GM18868 (cell line): ENCODE results near the gene LGI2.
"Not testable (repeated sequence)": the region's sequence is repeated elsewhere in the genome, so short reads cannot be mapped to it uniquely, and the experiment has no call there.

ENCODE experiments used
- ATAC-seq: cut with Tn5 transposase; IDR thresholded peaks from one replicate; pipeline ENCODE4 v1.9.1; 2021; ENCODE audit warnings: mild to moderate bottlenecking, moderate library complexity; ENCODE audit not compliant: unreplicated experiment

The LGI2 gene

GRCh38 chr4:25050370-25051078, 19.8 kb upstream of the LGI2 start:
- no peak for ATAC-seq

- ATAC-seq = no peak
Measured at GRCh38 chr4:25043548-25043947, 12.8 kb upstream of the LGI2 start.

DNA sequence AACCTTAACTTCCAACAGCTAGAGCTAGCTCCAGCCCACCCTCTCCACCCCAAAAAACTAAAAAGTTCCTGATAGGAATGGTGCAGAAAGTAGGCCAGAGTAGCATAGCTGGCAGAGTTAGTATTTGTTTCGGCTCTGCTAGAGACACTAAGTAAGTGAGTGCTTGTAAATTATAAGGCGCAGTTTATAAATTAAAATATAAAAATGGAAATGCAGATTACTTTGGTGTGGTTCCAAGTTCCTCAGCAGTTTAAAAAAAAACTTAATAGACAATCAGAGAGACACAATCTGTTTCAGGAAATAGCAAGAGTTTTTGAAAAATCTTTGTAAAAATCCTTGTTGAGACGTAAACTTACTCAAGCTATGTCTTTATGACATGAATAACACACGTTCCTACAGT, 2.8 kb upstream of the LGI2 start:
- ATAC-seq = no peak

- no peak for ATAC-seq
Measured at GRCh38 chr4:25032126-25032525, 1.4 kb upstream of the LGI2 start.

- no peak for ATAC-seq
Measured at GRCh38 chr4:25031077-25031621, 403 bp upstream of the LGI2 start.

DNA sequence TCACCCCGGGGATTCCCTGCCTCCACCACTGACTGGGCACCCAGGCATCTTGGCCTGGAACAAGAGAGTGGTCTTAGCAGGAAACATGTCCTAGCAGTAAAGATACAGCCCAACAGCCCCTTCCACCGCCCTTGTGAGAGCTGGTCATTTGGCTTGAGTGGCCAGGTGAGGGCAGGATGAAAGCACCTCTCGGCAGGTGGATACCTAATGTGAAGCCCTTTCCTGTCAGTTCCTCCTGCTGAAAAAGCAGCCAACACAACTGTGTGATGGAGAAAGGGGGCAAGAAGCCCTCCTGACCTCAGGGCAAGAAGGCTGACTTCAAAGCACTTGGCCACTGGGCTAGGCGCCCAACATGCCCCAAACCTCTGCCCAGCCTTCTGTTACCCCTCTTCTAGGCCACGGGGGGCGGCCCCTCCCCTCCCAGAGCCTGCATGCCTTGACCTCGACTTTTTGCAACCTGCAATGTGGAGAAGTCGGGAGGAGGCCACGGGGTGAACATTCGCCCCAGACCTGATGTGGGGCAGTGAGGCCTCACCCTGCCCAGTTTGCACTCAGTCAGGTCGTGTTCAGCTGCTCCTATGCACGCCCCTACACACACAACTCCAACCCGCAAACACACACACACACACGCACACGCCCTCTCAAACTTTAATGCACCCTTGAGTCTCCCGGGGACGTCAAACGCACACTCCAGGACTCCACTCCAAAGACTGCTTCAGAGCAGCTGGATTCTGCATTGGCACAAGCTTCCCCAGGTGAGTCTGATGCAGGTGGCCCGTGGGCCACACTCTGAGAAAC, 1.1 kb downstream of the LGI2 start:
- no peak for ATAC-seq

DNA sequence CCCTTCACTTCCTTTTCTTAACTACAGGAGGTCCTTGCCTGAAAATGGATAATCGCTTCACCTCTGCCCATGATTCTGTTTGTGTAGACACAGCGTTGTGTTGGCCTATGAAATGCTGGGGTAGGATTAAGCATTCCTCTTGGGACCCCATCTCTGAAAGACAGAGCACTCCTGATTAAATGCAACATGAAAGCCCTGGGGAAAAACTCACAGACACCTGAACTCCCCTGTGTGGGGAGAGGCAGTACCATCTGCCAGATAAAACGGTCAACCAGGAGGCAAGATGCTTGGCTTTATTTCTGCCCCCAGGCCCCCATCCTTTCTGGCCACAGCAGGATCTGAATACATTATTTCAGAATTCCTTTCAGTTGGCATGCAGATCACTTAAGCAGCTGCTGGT, 1.9 kb downstream of the LGI2 start:
- no peak for ATAC-seq

DNA sequence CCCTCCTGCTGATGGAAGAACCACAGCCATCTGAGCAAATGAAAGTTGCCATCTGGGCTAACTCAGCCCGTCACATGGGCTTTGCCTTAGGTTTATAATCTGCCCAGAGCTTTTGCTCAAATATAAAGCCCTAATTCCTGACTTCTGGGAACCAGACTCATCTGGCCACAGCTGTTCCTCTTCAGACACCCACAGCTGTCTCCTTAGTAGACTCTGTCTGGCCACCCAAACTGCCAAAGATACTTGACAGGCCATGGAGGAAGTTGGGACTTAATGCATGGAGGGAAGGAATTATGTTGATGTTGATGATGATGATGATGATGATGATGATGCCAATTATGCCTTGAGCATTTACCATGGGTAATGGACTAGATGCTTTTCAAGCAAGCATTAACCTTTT, 8.0 kb downstream of the LGI2 start:
- no peak for ATAC-seq

- ATAC-seq = no peak
Measured at GRCh38 chr4:25021216-25021615, 9.5 kb downstream of the LGI2 start.

- ATAC-seq = no peak
Measured at GRCh38 chr4:25020236-25020635, 10.5 kb downstream of the LGI2 start.

GRCh38 chr4:25019501-25019900, 11.2 kb downstream of the LGI2 start:
- no peak for ATAC-seq

- no peak for ATAC-seq
Measured at GRCh38 chr4:25015012-25015411, 15.7 kb downstream of the LGI2 start.

GRCh38 chr4:25014662-25014983, 16.1 kb downstream of the LGI2 start:
- not testable (repeated sequence) for ATAC-seq

DNA sequence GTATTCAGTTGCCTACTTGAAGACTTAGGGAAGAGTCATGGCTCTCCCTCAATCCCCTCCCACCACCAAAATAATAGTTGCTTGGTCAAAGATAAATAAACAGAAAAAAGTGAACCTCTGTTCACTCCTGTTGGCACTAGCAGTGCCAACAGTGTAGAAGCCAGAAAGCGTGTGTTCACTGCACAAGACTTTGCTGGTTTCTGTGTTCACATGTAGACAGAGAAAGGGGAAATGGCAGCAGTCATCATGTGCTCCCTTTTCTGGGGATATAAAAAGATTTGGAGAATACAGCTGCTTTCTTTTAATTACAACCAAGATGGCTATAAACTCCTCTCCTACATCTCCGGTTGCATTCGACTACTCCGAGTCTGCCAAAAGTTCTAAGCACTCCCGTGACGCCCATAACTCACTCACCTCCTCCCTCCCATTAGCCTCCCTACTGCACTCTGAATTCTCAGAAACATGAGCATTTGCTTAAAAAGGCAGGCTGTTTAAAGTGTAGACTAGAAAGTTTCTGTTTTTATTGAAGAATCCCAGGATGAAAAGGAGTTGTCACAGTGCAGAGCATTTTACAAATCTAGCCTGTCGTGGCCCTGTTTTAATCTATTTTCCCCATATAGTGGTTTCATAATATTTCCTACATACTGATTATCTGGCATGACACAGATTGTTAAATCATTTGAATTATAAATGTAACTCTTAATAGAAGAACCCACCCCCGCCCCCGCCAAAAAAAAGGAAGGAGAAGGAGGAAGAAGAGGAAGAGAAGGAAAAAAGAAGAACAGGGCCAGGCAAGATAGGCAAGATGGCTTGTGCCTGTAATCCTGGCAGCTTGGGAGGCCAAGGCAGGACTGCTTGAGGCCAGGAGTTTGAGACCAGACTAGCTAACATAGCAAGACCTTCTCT, 16.7 kb downstream of the LGI2 start:
- ATAC-seq = no peak

DNA sequence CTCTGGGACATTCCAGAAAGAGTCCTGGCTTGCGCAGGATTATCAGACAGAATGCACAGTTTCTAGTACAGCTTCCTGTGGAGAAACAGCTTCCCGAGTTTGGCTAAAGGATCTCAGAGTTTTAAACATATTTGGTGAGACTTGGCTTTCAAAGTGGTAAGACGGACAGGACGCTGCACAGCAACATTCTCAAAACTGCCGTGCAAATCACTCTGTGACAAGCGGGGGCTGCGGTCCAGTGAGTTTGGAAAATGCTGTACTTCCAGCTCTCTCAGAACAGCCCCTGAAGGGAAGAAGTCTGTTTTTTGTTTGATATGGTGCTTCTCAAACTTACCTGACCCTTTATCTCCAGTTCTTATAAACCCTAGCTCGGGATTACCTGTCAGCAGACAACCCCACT, 18.1 kb downstream of the LGI2 start:
- ATAC-seq = no peak

GRCh38 chr4:25011135-25011866, 19.4 kb downstream of the LGI2 start:
- no peak for ATAC-seq

DNA sequence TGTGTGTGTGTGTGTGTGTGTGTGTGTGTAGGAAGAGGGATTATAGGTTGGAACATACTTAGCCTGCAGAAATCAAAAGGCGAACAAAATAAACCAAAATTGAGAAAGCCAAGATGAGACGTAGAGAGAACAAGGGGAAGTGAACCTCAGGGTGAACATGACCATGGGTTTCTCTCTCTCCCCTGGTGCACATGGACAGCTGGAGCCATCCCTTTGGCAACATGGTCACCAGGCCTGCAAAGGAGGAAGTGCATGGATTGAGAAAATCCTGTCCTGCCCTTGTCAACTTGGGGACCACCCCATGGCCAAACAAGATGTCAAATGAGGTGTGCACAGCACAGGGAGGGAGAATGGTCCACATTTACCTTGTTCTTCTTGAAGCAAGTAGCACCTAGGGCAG, 23.1 kb downstream of the LGI2 start:
- no peak for ATAC-seq

GRCh38 chr4:25002681-25003080, 28.1 kb downstream of the LGI2 start:
- ATAC-seq = no peak

- ATAC-seq = no peak
Measured at GRCh38 chr4:25001509-25001908, 29.2 kb downstream of the LGI2 start.

- ATAC-seq = no peak
Measured at GRCh38 chr4:25000639-25001038, 30.1 kb downstream of the LGI2 start.
